Adrenal gland (tissue), 5 donors: Measurements from ENCODE around the gene RFX8.

Experiments used
- POLR2A ChIP-seq, 2 donors: fragments of 450-650 bp; IDR thresholded peaks; one replicate each; pipeline ENCODE4 v1.6.1; 2017; ENCODE audit warnings: antibody characterized with exemption in 2 of 2, mild to moderate bottlenecking in 2 of 2, moderate library complexity in 1 of 2
- TF ChIP-seq, protein P1 (sequence below), 6 experiments: fragments of 450-650 bp in 4 of 6; fragments of 200-600 bp in 2 of 6; sonication (generic) in 1 of 6; IDR thresholded peaks; 1 replicate in 5 of 6; 2 replicates in 1 of 6; pipeline versions ENCODE4 v1.5.1 to v1.8.0; 2016 to 2021; ENCODE audit warnings: antibody characterized with exemption in 6 of 6, mild to moderate bottlenecking in 2 of 6, moderate library complexity in 1 of 6
- donor health status: DM: no; HTN: no; CAD: no.

DNA sequence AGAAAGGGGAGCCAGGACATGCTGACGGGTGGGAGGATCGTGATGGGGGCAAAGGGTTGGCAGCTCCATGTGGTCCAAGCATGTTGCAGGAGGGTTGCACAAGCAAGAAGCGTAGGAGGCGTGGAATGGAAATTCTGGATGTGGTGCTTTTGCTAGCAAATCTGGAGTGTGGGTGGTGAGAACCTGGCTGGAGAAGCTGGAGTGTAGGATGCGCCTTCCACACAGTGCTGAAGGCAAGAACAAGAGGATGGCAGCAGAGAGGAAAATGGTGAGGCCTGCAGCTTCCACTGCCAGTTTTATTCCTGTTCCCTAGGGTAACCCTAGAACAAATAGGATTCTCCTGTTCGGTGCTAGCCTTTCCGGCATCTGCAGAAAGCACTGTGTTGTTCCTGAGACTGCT lies 110.0 kb downstream of the RFX8 start:
- TF ChIP-seq, protein P1, sequence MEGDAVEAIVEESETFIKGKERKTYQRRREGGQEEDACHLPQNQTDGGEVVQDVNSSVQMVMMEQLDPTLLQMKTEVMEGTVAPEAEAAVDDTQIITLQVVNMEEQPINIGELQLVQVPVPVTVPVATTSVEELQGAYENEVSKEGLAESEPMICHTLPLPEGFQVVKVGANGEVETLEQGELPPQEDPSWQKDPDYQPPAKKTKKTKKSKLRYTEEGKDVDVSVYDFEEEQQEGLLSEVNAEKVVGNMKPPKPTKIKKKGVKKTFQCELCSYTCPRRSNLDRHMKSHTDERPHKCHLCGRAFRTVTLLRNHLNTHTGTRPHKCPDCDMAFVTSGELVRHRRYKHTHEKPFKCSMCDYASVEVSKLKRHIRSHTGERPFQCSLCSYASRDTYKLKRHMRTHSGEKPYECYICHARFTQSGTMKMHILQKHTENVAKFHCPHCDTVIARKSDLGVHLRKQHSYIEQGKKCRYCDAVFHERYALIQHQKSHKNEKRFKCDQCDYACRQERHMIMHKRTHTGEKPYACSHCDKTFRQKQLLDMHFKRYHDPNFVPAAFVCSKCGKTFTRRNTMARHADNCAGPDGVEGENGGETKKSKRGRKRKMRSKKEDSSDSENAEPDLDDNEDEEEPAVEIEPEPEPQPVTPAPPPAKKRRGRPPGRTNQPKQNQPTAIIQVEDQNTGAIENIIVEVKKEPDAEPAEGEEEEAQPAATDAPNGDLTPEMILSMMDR (IDR thresholded peaks at IDR 0.05) = no peak
- no peak for TF ChIP-seq POLR2A (IDR thresholded peaks at IDR 0.05)
